ENCODE results near the gene LRRC8D.

LRRC8D gene

DNA sequence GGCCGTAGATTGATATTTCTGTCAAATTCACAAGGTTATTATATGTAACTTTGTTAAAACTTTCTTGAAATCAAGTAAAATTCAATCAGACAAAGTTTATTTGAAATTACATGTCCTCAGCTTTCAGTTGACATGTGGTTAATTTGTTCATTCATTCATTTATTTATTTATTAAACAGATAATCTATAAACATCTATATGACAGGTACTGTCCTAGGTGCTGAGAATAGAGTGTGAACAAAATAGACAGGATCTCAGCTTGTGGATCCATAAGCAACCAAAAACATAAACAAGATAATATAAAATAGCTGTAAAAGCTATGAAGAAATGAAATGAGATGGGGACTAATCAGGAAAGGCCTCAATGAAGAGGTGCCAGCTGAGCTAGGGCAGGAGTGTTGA lies 72.0 kb downstream of the LRRC8D start:
- H2BK120ac ChIP-seq (ENCODE audit: low read depth, low read length), result no peak overlapping the region
- peaks cover 0 to 13% of the 10 kb centered on the region in 2 donors for H3K9me3 ChIP-seq (replicated peaks in 1 of 2; ENCODE audit: control insufficient read depth in 2 of 2, insufficient read depth in 1 of 2, low read depth in 1 of 2, low read length in 2 of 2)
- no CpG with 5 or more reads among the region's 1 CpG for WGBS, 2 donors (ENCODE audit: extremely low coverage in 2 of 2, insufficient read length in 2 of 2, insufficient replicate concordance in 1 of 2)

DNA sequence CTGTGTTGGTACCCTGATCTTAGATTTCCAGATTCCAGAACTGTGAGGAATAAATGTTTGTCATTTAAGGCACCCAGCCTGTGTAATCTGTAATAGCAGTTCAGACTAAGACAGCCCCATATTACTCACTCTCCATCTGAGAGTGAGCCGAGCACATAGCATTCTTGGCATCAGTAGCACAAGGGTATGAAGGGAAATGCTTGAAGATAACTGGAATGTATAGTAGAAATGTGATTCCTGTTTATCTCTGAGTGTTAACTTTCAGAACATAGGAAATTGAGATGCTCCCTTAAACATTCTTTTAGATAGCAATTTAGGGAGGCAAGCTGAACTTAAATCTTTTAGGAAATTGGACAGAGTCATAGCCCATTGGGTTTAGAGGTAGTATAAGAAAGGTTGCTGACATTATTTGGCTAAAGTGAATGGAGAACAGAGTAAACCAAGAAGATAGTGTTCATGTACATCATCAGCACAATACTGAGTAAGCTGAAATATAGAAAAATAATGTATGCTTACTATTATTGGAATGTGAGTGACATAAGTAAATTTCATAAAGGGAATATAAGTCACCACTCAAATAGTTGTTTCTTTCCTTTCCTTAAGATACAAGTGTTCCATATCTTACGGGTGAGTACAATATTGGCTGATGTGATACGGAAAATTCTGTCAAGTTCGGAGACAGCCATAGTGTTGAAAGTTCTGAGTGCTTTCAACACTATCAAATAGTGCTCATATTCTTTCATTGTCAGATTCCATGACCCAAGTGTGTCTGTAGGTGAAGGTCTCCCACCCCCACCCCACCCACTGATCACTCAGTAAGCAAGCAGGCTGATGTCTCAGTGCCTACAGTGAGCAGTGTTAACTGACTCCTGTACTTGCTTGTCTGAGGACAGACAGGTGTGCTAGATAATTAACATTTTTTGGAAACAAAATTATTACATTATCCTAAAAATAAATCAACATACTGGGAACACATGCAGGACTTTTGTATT lies 73.7 kb downstream of the LRRC8D start:
- H3K27me3 ChIP-seq (ENCODE audit: control insufficient read depth in 3 of 3, insufficient read depth in 3 of 3, low read depth in 1 of 3, low read length in 3 of 3), result no peaks in the 10 kb centered on the region
- no peak overlapping the region for H2AK5ac ChIP-seq (ENCODE audit: low read depth, low read length)
- no peak for DNase-seq (ENCODE audit: low spot score)
- H2AFZ ChIP-seq (ENCODE audit: low read length), result no peak overlapping the region
- no peak overlapping the region for H4K8ac ChIP-seq (ENCODE audit: low read depth, low read length)
- H3K4me2 ChIP-seq (ENCODE audit: insufficient read depth, low read length, poor library complexity, severe bottlenecking), result no peak overlapping the region
- no peak overlapping the region for H3K14ac ChIP-seq (ENCODE audit: low read length)
- H3K79me1 ChIP-seq (ENCODE audit: low read depth, low read length), result no peaks in the 10 kb centered on the region
- H3K9ac ChIP-seq (ENCODE audit: low read depth, low read length, poor library complexity), result no peak overlapping the region
- H3K36me3 ChIP-seq (replicated peaks in 1 of 2; ENCODE audit: control insufficient read depth in 2 of 2, insufficient read depth in 2 of 2, low read length in 2 of 2), result peaks cover 0 to 64% of the 10 kb centered on the region in 2 donors
- no peak overlapping the region for H3K4ac ChIP-seq (ENCODE audit: low read length)
- no peak overlapping the region for H3K23ac ChIP-seq (ENCODE audit: low read depth, low read length, poor library complexity)
- H3K4me1 ChIP-seq (ENCODE audit: control insufficient read depth in 2 of 2, insufficient read depth in 1 of 2, low read depth in 1 of 2, low read length in 2 of 2), result no peaks in the 10 kb centered on the region
- peaks cover 0 to under 1% of the 10 kb centered on the region in 2 donors for H3K9me3 ChIP-seq (replicated peaks in 1 of 2; ENCODE audit: control insufficient read depth in 2 of 2, insufficient read depth in 1 of 2, low read depth in 1 of 2, low read length in 2 of 2)
- H2BK15ac ChIP-seq (ENCODE audit: low read length), result no peak overlapping the region
- no peak overlapping the region for H2BK120ac ChIP-seq (ENCODE audit: low read depth, low read length)
- H4K91ac ChIP-seq (ENCODE audit: low read depth, low read length, poor library complexity), result no peak overlapping the region
- no CpG with 5 or more reads among the region's 4 CpGs for WGBS, 2 donors (ENCODE audit: extremely low coverage in 2 of 2, insufficient read length in 2 of 2, insufficient replicate concordance in 1 of 2)
- H2BK12ac ChIP-seq (ENCODE audit: low read length), result no peak overlapping the region
- no peak overlapping the region for H2BK5ac ChIP-seq (ENCODE audit: low read length)
- no peak overlapping the region for H3K27ac ChIP-seq (replicated peaks; ENCODE audit: low read length)
- H3K4me3 ChIP-seq (ENCODE audit: low read length in 2 of 2), result no peak overlapping the region
- no peak overlapping the region for H3K18ac ChIP-seq (ENCODE audit: low read length)

More for the DNA sequence above, 72.0 kb downstream of the LRRC8D start:
- DNase-seq (ENCODE audit: low spot score), result no peak
- no peak overlapping the region for H3K23ac ChIP-seq (ENCODE audit: low read depth, low read length, poor library complexity)
- H3K4me3 ChIP-seq (ENCODE audit: low read length in 2 of 2), result no peak overlapping the region
- H2BK15ac ChIP-seq (ENCODE audit: low read length), result no peak overlapping the region
- H3K36me3 ChIP-seq (replicated peaks in 1 of 2; ENCODE audit: control insufficient read depth in 2 of 2, insufficient read depth in 2 of 2, low read length in 2 of 2), result peaks cover 0 to 65% of the 10 kb centered on the region in 2 donors
- no peak overlapping the region for H3K27ac ChIP-seq (replicated peaks; ENCODE audit: low read length)
- H2BK12ac ChIP-seq (ENCODE audit: low read length), result no peak overlapping the region
- H3K4ac ChIP-seq (ENCODE audit: low read length), result no peak overlapping the region
- H3K14ac ChIP-seq (ENCODE audit: low read length), result no peak overlapping the region
- H4K8ac ChIP-seq (ENCODE audit: low read depth, low read length), result no peak overlapping the region
- H3K9ac ChIP-seq (ENCODE audit: low read depth, low read length, poor library complexity), result no peak overlapping the region
- H3K18ac ChIP-seq (ENCODE audit: low read length), result no peak overlapping the region
- no peaks in the 10 kb centered on the region for H3K4me1 ChIP-seq (ENCODE audit: control insufficient read depth in 2 of 2, insufficient read depth in 1 of 2, low read depth in 1 of 2, low read length in 2 of 2)
- H2AK5ac ChIP-seq (ENCODE audit: low read depth, low read length), result no peak overlapping the region
- no peaks in the 10 kb centered on the region for H3K27me3 ChIP-seq (ENCODE audit: control insufficient read depth in 3 of 3, insufficient read depth in 3 of 3, low read depth in 1 of 3, low read length in 3 of 3)
- H2AFZ ChIP-seq (ENCODE audit: low read length), result no peak overlapping the region
- no peak overlapping the region for H4K91ac ChIP-seq (ENCODE audit: low read depth, low read length, poor library complexity)
- no peaks in the 10 kb centered on the region for H3K79me1 ChIP-seq (ENCODE audit: low read depth, low read length)
- H2BK5ac ChIP-seq (ENCODE audit: low read length), result no peak overlapping the region
- no peak overlapping the region for H3K4me2 ChIP-seq (ENCODE audit: insufficient read depth, low read length, poor library complexity, severe bottlenecking)

DNA sequence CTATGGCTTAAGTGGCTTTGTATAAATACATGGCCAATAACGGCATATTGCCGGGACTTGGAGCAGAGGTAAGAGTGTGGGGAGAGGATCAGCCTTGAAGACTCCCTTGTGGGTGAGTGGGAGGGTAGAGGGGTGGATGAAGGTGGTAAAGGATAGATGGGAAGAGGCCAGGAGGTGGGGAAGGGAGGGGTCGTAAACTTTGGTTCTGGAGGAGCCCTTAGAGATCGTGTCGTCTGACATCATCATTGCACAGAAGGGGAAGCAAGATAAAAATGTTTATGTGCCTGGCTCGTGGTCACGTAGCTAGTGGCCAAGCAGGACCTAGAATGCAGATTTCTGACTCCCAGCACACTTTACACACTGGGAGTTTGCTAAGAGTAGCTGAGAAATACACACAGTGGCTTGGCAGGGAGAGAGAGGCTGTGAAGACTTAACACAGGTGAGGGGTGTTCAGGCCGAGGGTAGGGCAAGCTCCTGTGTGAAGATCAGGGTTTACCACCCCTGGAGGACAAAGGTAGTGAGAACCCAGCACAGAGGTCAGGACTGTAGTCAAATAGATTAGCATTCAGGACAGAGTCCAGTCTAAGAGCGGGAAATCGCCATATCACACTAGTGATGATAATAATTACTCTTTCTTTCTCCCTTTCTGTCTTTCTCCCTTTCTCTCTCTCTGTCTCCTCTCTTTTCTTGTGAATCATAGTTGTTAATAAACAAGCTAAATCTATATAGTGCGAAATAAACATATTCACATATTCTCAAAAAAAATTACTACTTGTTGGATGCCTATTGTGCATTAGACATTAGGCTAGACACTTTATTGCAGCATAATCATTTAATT lies 75.5 kb downstream of the LRRC8D start:
- no peak overlapping the region for H3K4me3 ChIP-seq (ENCODE audit: low read length in 2 of 2)
- no peak overlapping the region for H3K4me2 ChIP-seq (ENCODE audit: insufficient read depth, low read length, poor library complexity, severe bottlenecking)
- peaks cover 0 to 52% of the 10 kb centered on the region in 2 donors for H3K36me3 ChIP-seq (replicated peaks in 1 of 2; ENCODE audit: control insufficient read depth in 2 of 2, insufficient read depth in 2 of 2, low read length in 2 of 2)
- WGBS, 2 donors (ENCODE audit: extremely low coverage in 2 of 2, insufficient read length in 2 of 2, insufficient replicate concordance in 1 of 2), result no CpG with 5 or more reads among the region's 11 CpGs
- H2AK5ac ChIP-seq (ENCODE audit: low read depth, low read length), result no peak overlapping the region
- no peak overlapping the region for H2AFZ ChIP-seq (ENCODE audit: low read length)
- no peak overlapping the region for H2BK12ac ChIP-seq (ENCODE audit: low read length)
- H3K18ac ChIP-seq (ENCODE audit: low read length), result no peak overlapping the region
- H3K23ac ChIP-seq (ENCODE audit: low read depth, low read length, poor library complexity), result no peak overlapping the region
- H4K91ac ChIP-seq (ENCODE audit: low read depth, low read length, poor library complexity), result no peak overlapping the region
- H3K4me1 ChIP-seq (ENCODE audit: control insufficient read depth in 2 of 2, insufficient read depth in 1 of 2, low read depth in 1 of 2, low read length in 2 of 2), result peaks cover 5% of the 10 kb centered on the region in 2 donors
- no peak overlapping the region for H2BK5ac ChIP-seq (ENCODE audit: low read length)
- no peaks in the 10 kb centered on the region for H3K9me3 ChIP-seq (replicated peaks in 1 of 2; ENCODE audit: control insufficient read depth in 2 of 2, insufficient read depth in 1 of 2, low read depth in 1 of 2, low read length in 2 of 2)
- DNase-seq (ENCODE audit: low spot score), result no peak
- H2BK120ac ChIP-seq (ENCODE audit: low read depth, low read length), result no peak overlapping the region
- H4K8ac ChIP-seq (ENCODE audit: low read depth, low read length), result no peak overlapping the region
- H3K4ac ChIP-seq (ENCODE audit: low read length), result no peak overlapping the region
- no peak overlapping the region for H2BK15ac ChIP-seq (ENCODE audit: low read length)
- H3K9ac ChIP-seq (ENCODE audit: low read depth, low read length, poor library complexity), result no peak overlapping the region
- H3K27ac ChIP-seq (replicated peaks; ENCODE audit: low read length), result no peak overlapping the region
- H3K14ac ChIP-seq (ENCODE audit: low read length), result no peak overlapping the region
- H3K27me3 ChIP-seq (ENCODE audit: control insufficient read depth in 3 of 3, insufficient read depth in 3 of 3, low read depth in 1 of 3, low read length in 3 of 3), result no peaks in the 10 kb centered on the region
- H3K79me1 ChIP-seq (ENCODE audit: low read depth, low read length), result no peaks in the 10 kb centered on the region
